NCI-H510A (cell line): ENCODE data around the gene TBX21.
A peak's percentile ranks its signal among the peaks of the same experiment; 100 is the strongest.

Experiments used
- DNase-seq: peaks from one replicate; lab custom pipeline; 2025; lab: John Stamatoyannopoulos, UW

TBX21 gene

GRCh38 chr17:47774331-47774730, 41.3 kb downstream of the TBX21 start:
- DNase-seq, result no peak

- no peak for DNase-seq
Measured at GRCh38 chr17:47774987-47775580, 42.0 kb downstream of the TBX21 start.

- no peak for DNase-seq
Measured at GRCh38 chr17:47776330-47777197, 43.5 kb downstream of the TBX21 start.

GRCh38 chr17:47778184-47778635, 45.2 kb downstream of the TBX21 start:
- DNase-seq, result no peak

GRCh38 chr17:47781397-47781796, 48.4 kb downstream of the TBX21 start:
- DNase-seq, result no peak

GRCh38 chr17:47785538-47786123, 52.6 kb downstream of the TBX21 start:
- DNase-seq, result no peak

- peak; percentile 86 for DNase-seq
Measured at GRCh38 chr17:47789611-47790561, 56.9 kb downstream of the TBX21 start.

GRCh38 chr17:47791025-47791424, 58.0 kb downstream of the TBX21 start:
- no peak for DNase-seq

- DNase-seq, result no peak
Measured at GRCh38 chr17:47792457-47792856, 59.4 kb downstream of the TBX21 start.

- DNase-seq, result no peak
Measured at GRCh38 chr17:47792979-47793378, 59.9 kb downstream of the TBX21 start.
